Lower leg skin (tissue), 4 donors: ENCODE data around the gene TLCD4. TPM values are rescaled to one million over a fixed set of nuclear protein-coding genes. Genes with fewer than 3 reads are reported as not detected.
"Not testable (repeated sequence)": the region's sequence is repeated elsewhere in the genome, so short reads cannot be mapped to it uniquely, and the experiment has no call there.

ENCODE experiments used
- DNase-seq, 2 donors: peaks; one replicate each; pipeline ENCODE4 v3.0.0-alpha.2; 2019; ENCODE audit warnings: low spot score in 2 of 2
- H3K4me3 ChIP-seq: fragments of 200-600 bp; sonication (generic); 2 replicates; pipeline ENCODE4 v1.5.1; 2017; ENCODE audit warnings: mild to moderate bottlenecking, low read depth; ENCODE audit not compliant: poor library complexity, severe bottlenecking
- CTCF ChIP-seq, 3 donors: fragments of 450-650 bp; IDR thresholded peaks; one replicate each; pipeline ENCODE4 v1.5.1; 2016; ENCODE audit warnings: antibody characterized with exemption in 3 of 3, mild to moderate bottlenecking in 3 of 3, moderate library complexity in 2 of 3
- POLR2A ChIP-seq, 2 donors: fragments of 450-650 bp; IDR thresholded peaks; one replicate each; pipeline ENCODE4 v1.6.1; 2016 to 2017; ENCODE audit warnings: antibody characterized with exemption in 2 of 2, mild to moderate bottlenecking in 1 of 2, moderate library complexity in 1 of 2
- WGBS, 2 donors: methylation state at CpG; one replicate each; pipeline ENCODE4 v1.1.5; 2018; 5-methylcytosine and 5-hydroxymethylcytosine counted together
- intact Hi-C: fragments of 100-400 bp; cut with DNase I; formaldehyde crosslinking; loops from one replicate; pipeline ENCODE4 v1.15.0; 2023; ENCODE audit warnings: low total_unique reads
- total RNA-seq, 4 donors: library from RNA; depleted of rRNA; stranded (reverse); fragments of >200 nt; gene quantifications; one replicate each; pipeline ENCODE4 v1.1.0, GENCODE V29; 2016

TLCD4 gene
- total RNA-seq, 4 donors from 2014 or later, result 2.9 to 9.0 (median 4.9) TPM

GRCh38 chr1:95139039-95139438, 21.9 kb downstream of the TLCD4 start:
- no peak overlapping the region for H3K4me3 ChIP-seq
- DNase-seq, result no peak
- intact Hi-C loops, result no loop called here
- TF ChIP-seq POLR2A (IDR thresholded peaks at IDR 0.05) (no peak), CTCF (IDR thresholded peaks at IDR 0.05) (no peak)
- 5 to 96% methylated on average over 1 of the region's 1 CpG for WGBS, 2 donors

GRCh38 chr1:95140791-95141190, 23.6 kb downstream of the TLCD4 start:
- intact Hi-C loops, result no loop called here
- DNase-seq, result no peak
- TF ChIP-seq CTCF (IDR thresholded peaks at IDR 0.05) (no peak), POLR2A (IDR thresholded peaks at IDR 0.05) (no peak)
- H3K4me3 ChIP-seq, result no peak overlapping the region

GRCh38 chr1:95145493-95145892, 28.3 kb downstream of the TLCD4 start:
- 78 to 80% methylated on average over 1 of the region's 1 CpG for WGBS, 2 donors
- DNase-seq, result no peak
- no peak for TF ChIP-seq POLR2A (IDR thresholded peaks at IDR 0.05)
- TF ChIP-seq CTCF (IDR thresholded peaks at IDR 0.05), result no peak
- H3K4me3 ChIP-seq, result no peak overlapping the region
- intact Hi-C loops, result no loop called here

GRCh38 chr1:95146637-95147036, 29.5 kb downstream of the TLCD4 start:
- intact Hi-C loops, result no loop called here
- TF ChIP-seq POLR2A (IDR thresholded peaks at IDR 0.05) (no peak), CTCF (IDR thresholded peaks at IDR 0.05) (no peak)
- no peak overlapping the region for H3K4me3 ChIP-seq
- DNase-seq, result no peak

- intact Hi-C loops, result no loop called here
Measured at GRCh38 chr1:95154096-95154495, 36.9 kb downstream of the TLCD4 start.

GRCh38 chr1:95165569-95165968, 48.4 kb downstream of the TLCD4 start:
- intact Hi-C loops, result not testable (repeated sequence)

More at GRCh38 chr1:95154096-95154495, 36.9 kb downstream of the TLCD4 start:
- H3K4me3 ChIP-seq, result no peak overlapping the region
- WGBS, 2 donors, result 42 to 46% methylated on average over 1 of the region's 1 CpG
- TF ChIP-seq POLR2A (IDR thresholded peaks at IDR 0.05) (no peak), CTCF (IDR thresholded peaks at IDR 0.05) (no peak)
- DNase-seq, result no peak

More at GRCh38 chr1:95165569-95165968, 48.4 kb downstream of the TLCD4 start:
- DNase-seq, H3K4me3 ChIP-seq: not testable (repeated sequence)
- WGBS, 2 donors, result 94 to 96% methylated on average over 6 of the region's 6 CpGs

Other genes with a start within 250 kb of the TLCD4 start
- 10 to 100 TPM; 30.7 to 94.3 (median 47.8) TPM for gene CNN3, start 190.2 kb upstream of the TLCD4 start, total RNA-seq
- gene ALG14, start 44.4 kb upstream of the TLCD4 start, total RNA-seq, result 1 to 10 TPM in 2 of 4 donors, under 1 TPM in 2; 0.46 to 1.9 (median 1.1) TPM
- gene RWDD3, start 116.9 kb downstream of the TLCD4 start, total RNA-seq, result 10 to 100 TPM in 2 of 4 donors, 1 to 10 TPM in 2; 5.9 to 16.2 (median 10.8) TPM